Activated CD4-positive, alpha-beta T cell treated with anti-CD3 and anti-CD28 coated beads for 36 hours (primary cell): ENCODE results near the gene FER. TPM values are rescaled to one million over a fixed set of nuclear protein-coding genes. Genes with fewer than 3 reads are reported as not detected.
"Not testable (repeated sequence)": the region's sequence is repeated elsewhere in the genome, so short reads cannot be mapped to it uniquely, and the experiment has no call there.

Experiments
- ATAC-seq: fragments of 200-7000 bp; cut with Tn5 transposase; one replicate; pipeline ENCODE4 v1.10.0; 2021; ENCODE audit warnings: mild to moderate bottlenecking, moderate library complexity
- CTCF ChIA-PET: fragments of 350-600 bp; sonication (Branson Sonifier 250); formaldehyde crosslinking; loops from one replicate; lab custom pipeline; 2021; ENCODE audit warnings: antibody characterized with exemption; lab: Charles Lee
- POLR2A ChIA-PET: fragments of 350-600 bp; sonication (Branson Sonifier 250); formaldehyde crosslinking; loops from one replicate; lab custom pipeline; 2021; ENCODE audit warnings: antibody characterized with exemption, inconsistent platforms; lab: Charles Lee
- DNase-seq: peaks from one replicate; pipeline ENCODE4 v3.0.0-alpha.2; 2020
- H3K27ac Mint-ChIP-seq: one replicate; pipeline ENCODE4 v1.8.0; 2021; ENCODE audit warnings: mixed read lengths
- H3K27me3 Mint-ChIP-seq: one replicate; pipeline ENCODE4 v1.8.0; 2021; ENCODE audit warnings: mixed read lengths
- H3K36me3 Mint-ChIP-seq: one replicate; pipeline ENCODE4 v1.8.0; 2021; ENCODE audit warnings: low read depth, mixed read lengths
- H3K4me1 Mint-ChIP-seq: one replicate; pipeline ENCODE4 v1.8.0; 2021; ENCODE audit warnings: mixed read lengths
- H3K4me3 Mint-ChIP-seq: one replicate; pipeline ENCODE4 v1.8.0; 2021; ENCODE audit warnings: mild to moderate bottlenecking, moderate library complexity, mixed read lengths
- H3K9me3 Mint-ChIP-seq: one replicate; pipeline ENCODE4 v1.8.0; 2021; ENCODE audit warnings: low read depth, mixed read lengths
- intact Hi-C, 2 experiments: fragments of 100-400 bp; cut with DNase I in 1 of 2; cut with micrococcal nuclease in 1 of 2; formaldehyde crosslinking; loops; one replicate each; pipeline versions ENCODE4 v1.14.2 to v1.15.1; 2022 to 2024; cut with DNase I, micrococcal nuclease
- total RNA-seq, 2 experiments: library from RNA; stranded (reverse); gene quantifications; one replicate each; pipeline ENCODE4 v1.2.3, GENCODE V29; 2021

Gene FER
- total RNA-seq, 2 experiments from 2014 or later = 9.3 to 9.9 TPM

GRCh38 chr5:108836492-108836891 lies 88.8 kb downstream of the FER start:
- intact Hi-C loops = no loop called here
- ATAC-seq = no peak
- CTCF ChIA-PET = no interaction called here
- H3K4me3 Mint-ChIP-seq = no peak overlapping the region
- no peak for DNase-seq
- POLR2A ChIA-PET = no interaction called here
- no peak overlapping the region for H3K27ac Mint-ChIP-seq
- no peaks in the 10 kb centered on the region for H3K27me3 Mint-ChIP-seq
- H3K4me1 Mint-ChIP-seq = no peaks in the 10 kb centered on the region
- peaks cover 7% of the 10 kb centered on the region for H3K36me3 Mint-ChIP-seq
- peaks cover 2% of the 10 kb centered on the region for H3K9me3 Mint-ChIP-seq

- H3K27me3 Mint-ChIP-seq, H3K27ac Mint-ChIP-seq, ATAC-seq, intact Hi-C loops, H3K9me3 Mint-ChIP-seq, H3K4me1 Mint-ChIP-seq, DNase-seq, POLR2A ChIA-PET, H3K4me3 Mint-ChIP-seq: not testable (repeated sequence)
- CTCF ChIA-PET = interaction anchor here (1.2 kb wide), 1 partner anchor 100 kb away, joined by 3 read pairs; no protein-coding TSS in a partner anchor
- peaks cover 17% of the 10 kb centered on the region for H3K36me3 Mint-ChIP-seq
Observed at GRCh38 chr5:108842260-108842941, 94.7 kb downstream of the FER start.

GRCh38 chr5:108851129-108851528 lies 103.4 kb downstream of the FER start:
- CTCF ChIA-PET, H3K4me3 Mint-ChIP-seq, H3K4me1 Mint-ChIP-seq, H3K36me3 Mint-ChIP-seq, H3K27ac Mint-ChIP-seq, H3K27me3 Mint-ChIP-seq, POLR2A ChIA-PET, DNase-seq, H3K9me3 Mint-ChIP-seq, ATAC-seq, intact Hi-C loops: not testable (repeated sequence)

- DNase-seq (no peak), ATAC-seq (no peak)
- Mint-ChIP-seq H3K36me3 (peaks cover 6% of the 10 kb centered on the region), H3K27me3 (no peaks in the 10 kb centered on the region), H3K9me3 (no peaks in the 10 kb centered on the region), H3K4me1 (peaks cover 10% of the 10 kb centered on the region), H3K27ac (no peak overlapping the region), H3K4me3 (no peak overlapping the region)
- intact Hi-C loops = no loop called here
- POLR2A ChIA-PET = no interaction called here
- CTCF ChIA-PET = no interaction called here
Observed at GRCh38 chr5:108857905-108858304, 110.2 kb downstream of the FER start.

GRCh38 chr5:108858959-108859358 lies 111.3 kb downstream of the FER start:
- Mint-ChIP-seq H3K27me3 (no peaks in the 10 kb centered on the region), H3K27ac (no peak overlapping the region), H3K4me1 (peaks cover 10% of the 10 kb centered on the region), H3K4me3 (no peak overlapping the region), H3K36me3 (peaks cover 9% of the 10 kb centered on the region), H3K9me3 (no peaks in the 10 kb centered on the region)
- intact Hi-C loops = no loop called here
- CTCF ChIA-PET = no interaction called here
- ATAC-seq (no peak), DNase-seq (no peak)
- POLR2A ChIA-PET = no interaction called here

GRCh38 chr5:108862211-108862610 lies 114.5 kb downstream of the FER start:
- Mint-ChIP-seq H3K27ac (no peak overlapping the region), H3K4me3 (no peak overlapping the region), H3K9me3 (no peaks in the 10 kb centered on the region), H3K4me1 (peaks cover 10% of the 10 kb centered on the region), H3K36me3 (peaks cover 10% of the 10 kb centered on the region), H3K27me3 (no peaks in the 10 kb centered on the region)
- ChIA-PET CTCF (no interaction called here), POLR2A (no interaction called here)
- intact Hi-C loops = no loop called here
- DNase-seq (no peak), ATAC-seq (no peak)

- H3K4me3 Mint-ChIP-seq, intact Hi-C loops, H3K27ac Mint-ChIP-seq, H3K9me3 Mint-ChIP-seq, H3K4me1 Mint-ChIP-seq, CTCF ChIA-PET, H3K27me3 Mint-ChIP-seq, ATAC-seq, DNase-seq: not testable (repeated sequence)
- peaks cover 19% of the 10 kb centered on the region for H3K36me3 Mint-ChIP-seq
- POLR2A ChIA-PET = interaction anchor here (0.6 kb wide), 1 partner anchor 14 kb away, joined by 5 read pairs; no protein-coding TSS in a partner anchor
Observed at GRCh38 chr5:108866097-108866496, 118.4 kb downstream of the FER start.

- CTCF ChIA-PET = interaction anchor here (0.5 kb wide), 1 partner anchor 54 kb away, joined by 3 read pairs; no protein-coding TSS in a partner anchor
- intact Hi-C loops = no loop called here
Observed at GRCh38 chr5:108867656-108868055, 120.0 kb downstream of the FER start.

GRCh38 chr5:108869066-108869465 lies 121.4 kb downstream of the FER start:
- Mint-ChIP-seq H3K9me3 (no peaks in the 10 kb centered on the region), H3K4me3 (no peak overlapping the region), H3K27ac (no peak overlapping the region), H3K4me1 (no peaks in the 10 kb centered on the region), H3K27me3 (no peaks in the 10 kb centered on the region), H3K36me3 (peaks cover 12% of the 10 kb centered on the region)
- POLR2A ChIA-PET = no interaction called here
- DNase-seq = no peak
- CTCF ChIA-PET = interaction anchor here (0.6 kb wide), 1 partner anchor 420 kb away, joined by 3 read pairs; no protein-coding TSS in a partner anchor
- no peak for ATAC-seq
- intact Hi-C loops = no loop called here

More at GRCh38 chr5:108867656-108868055, 120.0 kb downstream of the FER start:
- POLR2A ChIA-PET = no interaction called here
- ATAC-seq (no peak), DNase-seq (no peak)
- H3K9me3 Mint-ChIP-seq = no peaks in the 10 kb centered on the region
- no peaks in the 10 kb centered on the region for H3K27me3 Mint-ChIP-seq
- H3K36me3 Mint-ChIP-seq = peaks cover 17% of the 10 kb centered on the region
- no peak overlapping the region for H3K4me3 Mint-ChIP-seq
- H3K4me1 Mint-ChIP-seq = no peaks in the 10 kb centered on the region
- no peak overlapping the region for H3K27ac Mint-ChIP-seq

- ChIA-PET POLR2A (no interaction called here), CTCF (no interaction called here)
- Mint-ChIP-seq H3K9me3 (no peaks in the 10 kb centered on the region), H3K27ac (no peak overlapping the region), H3K36me3 (peaks cover 3% of the 10 kb centered on the region), H3K4me1 (no peaks in the 10 kb centered on the region), H3K27me3 (no peaks in the 10 kb centered on the region), H3K4me3 (no peak overlapping the region)
- no peak for ATAC-seq
- no peak for DNase-seq
- intact Hi-C loops = no loop called here
Observed at GRCh38 chr5:108876451-108876850, 128.8 kb downstream of the FER start.

- ATAC-seq (no peak), DNase-seq (no peak)
- ChIA-PET CTCF (no interaction called here), POLR2A (no interaction called here)
- Mint-ChIP-seq H3K9me3 (no peaks in the 10 kb centered on the region), H3K36me3 (peaks cover 3% of the 10 kb centered on the region), H3K4me3 (no peak overlapping the region), H3K4me1 (no peaks in the 10 kb centered on the region), H3K27me3 (no peaks in the 10 kb centered on the region), H3K27ac (no peak overlapping the region)
- intact Hi-C loops = no loop called here
Observed at GRCh38 chr5:108878756-108879155, 131.1 kb downstream of the FER start.

GRCh38 chr5:108881133-108881532 lies 133.4 kb downstream of the FER start:
- POLR2A ChIA-PET = no interaction called here
- H3K4me1 Mint-ChIP-seq = no peaks in the 10 kb centered on the region
- intact Hi-C loops = no loop called here
- no peak overlapping the region for H3K4me3 Mint-ChIP-seq
- H3K27ac Mint-ChIP-seq = no peak overlapping the region
- no peaks in the 10 kb centered on the region for H3K9me3 Mint-ChIP-seq
- DNase-seq = no peak
- H3K36me3 Mint-ChIP-seq = peaks cover 5% of the 10 kb centered on the region
- no peaks in the 10 kb centered on the region for H3K27me3 Mint-ChIP-seq
- CTCF ChIA-PET = no interaction called here
- ATAC-seq = no peak
